ENCODE data around the gene OCA2. TPM values are rescaled to one million over a fixed set of nuclear protein-coding genes. Genes with fewer than 3 reads are reported as not detected.
"Not testable (repeated sequence)": the region's sequence is repeated elsewhere in the genome, so short reads cannot be mapped to it uniquely, and the experiment has no call there.

The OCA2 gene
- total RNA-seq, 1 donor from 2014 or later, result 1.7 TPM

DNA sequence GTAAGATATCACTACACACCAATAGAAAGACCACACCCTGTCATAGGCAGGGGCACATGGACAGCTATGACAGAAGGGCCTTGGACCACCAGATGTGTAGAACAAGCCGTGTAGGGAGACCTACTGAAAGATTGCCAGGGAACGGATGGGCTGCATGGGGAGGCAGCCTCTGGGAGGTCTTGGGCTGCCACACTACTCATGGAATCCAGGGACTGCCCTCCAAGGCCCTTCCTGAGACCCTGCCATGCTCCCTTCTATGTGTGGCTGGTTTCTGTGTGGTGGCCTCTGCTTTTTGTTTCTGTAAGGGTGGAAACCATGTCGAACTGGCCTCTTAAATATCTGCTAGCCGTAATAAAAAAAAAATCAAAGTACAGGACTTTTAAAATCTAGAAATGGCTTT is 86.9 kb downstream of the OCA2 start:
- Mint-ChIP-seq H3K4me3 (ENCODE audit: unreplicated experiment) (no peak overlapping the region), H3K27ac (ENCODE audit: unreplicated experiment) (no peak overlapping the region), H3K9me3 (ENCODE audit: unreplicated experiment) (no peaks in the 10 kb centered on the region), H3K36me3 (ENCODE audit: unreplicated experiment) (peaks cover 16% of the 10 kb centered on the region), H3K27me3 (ENCODE audit: unreplicated experiment) (peaks cover 7% of the 10 kb centered on the region), H3K4me1 (ENCODE audit: low read depth, unreplicated experiment) (peaks cover 2% of the 10 kb centered on the region)
- no peak for DNase-seq
- TF ChIP-seq, protein P1, sequence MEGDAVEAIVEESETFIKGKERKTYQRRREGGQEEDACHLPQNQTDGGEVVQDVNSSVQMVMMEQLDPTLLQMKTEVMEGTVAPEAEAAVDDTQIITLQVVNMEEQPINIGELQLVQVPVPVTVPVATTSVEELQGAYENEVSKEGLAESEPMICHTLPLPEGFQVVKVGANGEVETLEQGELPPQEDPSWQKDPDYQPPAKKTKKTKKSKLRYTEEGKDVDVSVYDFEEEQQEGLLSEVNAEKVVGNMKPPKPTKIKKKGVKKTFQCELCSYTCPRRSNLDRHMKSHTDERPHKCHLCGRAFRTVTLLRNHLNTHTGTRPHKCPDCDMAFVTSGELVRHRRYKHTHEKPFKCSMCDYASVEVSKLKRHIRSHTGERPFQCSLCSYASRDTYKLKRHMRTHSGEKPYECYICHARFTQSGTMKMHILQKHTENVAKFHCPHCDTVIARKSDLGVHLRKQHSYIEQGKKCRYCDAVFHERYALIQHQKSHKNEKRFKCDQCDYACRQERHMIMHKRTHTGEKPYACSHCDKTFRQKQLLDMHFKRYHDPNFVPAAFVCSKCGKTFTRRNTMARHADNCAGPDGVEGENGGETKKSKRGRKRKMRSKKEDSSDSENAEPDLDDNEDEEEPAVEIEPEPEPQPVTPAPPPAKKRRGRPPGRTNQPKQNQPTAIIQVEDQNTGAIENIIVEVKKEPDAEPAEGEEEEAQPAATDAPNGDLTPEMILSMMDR (IDR thresholded peaks at IDR 0.05; ENCODE audit: partially characterized antibody, unreplicated experiment), result no peak

DNA sequence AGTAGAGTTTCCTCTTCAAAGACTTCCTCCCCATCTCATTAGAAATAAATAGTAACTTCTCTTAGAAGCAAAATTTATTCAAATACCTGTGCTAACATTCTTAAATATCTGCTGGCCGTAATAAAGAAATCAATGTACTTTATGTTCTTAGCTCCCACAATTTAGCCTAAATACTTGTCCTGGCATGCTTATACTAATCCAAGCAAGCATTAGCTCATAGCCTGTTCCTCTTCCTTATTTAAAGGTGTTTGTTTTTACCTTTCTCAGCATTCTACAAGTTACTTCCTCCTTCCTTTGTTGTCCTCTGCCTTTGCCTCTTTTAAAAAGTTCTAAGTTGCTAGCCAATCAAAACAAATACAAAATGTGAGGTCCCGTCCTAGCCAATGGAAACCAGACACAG is 90.9 kb downstream of the OCA2 start:
- Mint-ChIP-seq H3K27me3 (ENCODE audit: unreplicated experiment) (peaks cover 14% of the 10 kb centered on the region), H3K36me3 (ENCODE audit: unreplicated experiment) (peaks cover 13% of the 10 kb centered on the region)
- H3K27ac Mint-ChIP-seq (ENCODE audit: unreplicated experiment); H3K4me3 Mint-ChIP-seq (ENCODE audit: unreplicated experiment); H3K9me3 Mint-ChIP-seq (ENCODE audit: unreplicated experiment); H3K4me1 Mint-ChIP-seq (ENCODE audit: low read depth, unreplicated experiment); DNase-seq: not testable (repeated sequence)

DNA sequence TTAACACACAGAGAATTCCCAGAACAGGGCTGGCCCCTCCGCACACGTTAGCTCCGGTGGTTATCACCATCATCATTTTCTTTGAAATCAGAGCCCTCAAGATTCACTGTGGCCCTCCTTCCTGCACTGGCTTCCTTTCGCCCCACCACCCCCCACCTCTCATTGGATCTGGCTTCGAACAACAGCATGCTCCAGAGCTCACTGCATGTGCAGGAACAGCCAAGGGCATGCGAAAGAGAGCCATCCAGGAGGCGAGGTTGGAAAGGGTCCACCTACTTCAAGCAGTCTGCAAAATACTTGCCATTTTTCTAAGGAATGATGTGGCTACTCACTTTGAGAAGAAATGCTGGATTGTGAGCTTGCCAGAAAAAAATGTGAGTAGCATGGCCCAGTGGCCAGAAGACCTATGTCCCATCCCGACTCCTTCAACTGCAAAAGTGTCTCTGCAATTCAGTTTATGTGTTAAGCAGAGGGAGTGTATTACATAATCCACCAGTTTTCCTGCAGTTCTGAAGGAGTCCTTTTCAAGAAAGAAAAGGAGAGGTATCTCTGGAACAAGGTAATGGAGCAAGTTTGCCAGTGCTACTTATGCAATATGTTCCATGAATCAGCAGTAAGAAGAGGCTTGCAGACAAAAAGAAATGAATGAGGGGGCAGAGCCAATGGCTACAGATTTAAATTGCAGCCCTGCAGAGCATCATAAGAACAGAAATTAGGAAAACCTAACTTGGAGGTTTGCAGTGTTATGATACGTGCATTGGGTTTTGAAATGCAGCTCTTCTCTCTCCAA is 92.8 kb downstream of the OCA2 start:
- TF ChIP-seq, protein P1 (IDR thresholded peaks at IDR 0.05; ENCODE audit: partially characterized antibody, unreplicated experiment), result no peak
- Mint-ChIP-seq H3K4me3 (ENCODE audit: unreplicated experiment) (no peak overlapping the region), H3K4me1 (ENCODE audit: low read depth, unreplicated experiment) (no peaks in the 10 kb centered on the region), H3K36me3 (ENCODE audit: unreplicated experiment) (peaks cover 13% of the 10 kb centered on the region), H3K9me3 (ENCODE audit: unreplicated experiment) (no peaks in the 10 kb centered on the region), H3K27ac (ENCODE audit: unreplicated experiment) (no peak overlapping the region), H3K27me3 (ENCODE audit: unreplicated experiment) (peaks cover 16% of the 10 kb centered on the region)
- no peak for DNase-seq

DNA sequence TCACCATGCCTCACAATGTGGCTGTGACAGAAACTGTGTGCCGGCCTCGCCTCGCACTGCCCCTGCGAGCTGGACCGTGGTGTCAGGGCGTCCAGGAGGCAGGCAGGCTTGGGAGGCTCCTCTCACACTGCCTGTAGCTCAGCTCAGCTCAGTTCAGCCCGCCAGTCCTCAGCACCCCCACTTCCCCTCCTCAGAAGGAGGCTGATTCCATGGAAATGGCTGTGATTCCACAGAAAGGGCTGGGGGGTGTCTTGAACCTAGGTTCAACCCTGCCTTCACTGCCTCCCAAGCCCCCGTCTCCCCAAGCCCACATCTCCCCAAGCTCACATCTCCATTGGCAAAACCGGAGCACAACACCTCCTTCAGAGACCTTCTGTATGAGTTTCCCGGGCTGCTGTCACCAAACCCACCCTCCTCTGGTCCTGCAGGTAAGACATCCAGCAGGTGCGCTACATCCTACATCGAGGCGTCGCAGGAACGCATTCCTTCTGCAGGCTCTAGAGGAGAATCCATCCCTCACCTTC is 94.0 kb downstream of the OCA2 start:
- Mint-ChIP-seq H3K4me1 (ENCODE audit: low read depth, unreplicated experiment) (no peaks in the 10 kb centered on the region), H3K9me3 (ENCODE audit: unreplicated experiment) (no peaks in the 10 kb centered on the region), H3K4me3 (ENCODE audit: unreplicated experiment) (no peak overlapping the region), H3K27me3 (ENCODE audit: unreplicated experiment) (peaks cover 18% of the 10 kb centered on the region), H3K27ac (ENCODE audit: unreplicated experiment) (no peak overlapping the region), H3K36me3 (ENCODE audit: unreplicated experiment) (peaks cover 13% of the 10 kb centered on the region)
- TF ChIP-seq, protein P1 (IDR thresholded peaks at IDR 0.05; ENCODE audit: partially characterized antibody, unreplicated experiment), result no peak
- DNase-seq, result no peak

DNA sequence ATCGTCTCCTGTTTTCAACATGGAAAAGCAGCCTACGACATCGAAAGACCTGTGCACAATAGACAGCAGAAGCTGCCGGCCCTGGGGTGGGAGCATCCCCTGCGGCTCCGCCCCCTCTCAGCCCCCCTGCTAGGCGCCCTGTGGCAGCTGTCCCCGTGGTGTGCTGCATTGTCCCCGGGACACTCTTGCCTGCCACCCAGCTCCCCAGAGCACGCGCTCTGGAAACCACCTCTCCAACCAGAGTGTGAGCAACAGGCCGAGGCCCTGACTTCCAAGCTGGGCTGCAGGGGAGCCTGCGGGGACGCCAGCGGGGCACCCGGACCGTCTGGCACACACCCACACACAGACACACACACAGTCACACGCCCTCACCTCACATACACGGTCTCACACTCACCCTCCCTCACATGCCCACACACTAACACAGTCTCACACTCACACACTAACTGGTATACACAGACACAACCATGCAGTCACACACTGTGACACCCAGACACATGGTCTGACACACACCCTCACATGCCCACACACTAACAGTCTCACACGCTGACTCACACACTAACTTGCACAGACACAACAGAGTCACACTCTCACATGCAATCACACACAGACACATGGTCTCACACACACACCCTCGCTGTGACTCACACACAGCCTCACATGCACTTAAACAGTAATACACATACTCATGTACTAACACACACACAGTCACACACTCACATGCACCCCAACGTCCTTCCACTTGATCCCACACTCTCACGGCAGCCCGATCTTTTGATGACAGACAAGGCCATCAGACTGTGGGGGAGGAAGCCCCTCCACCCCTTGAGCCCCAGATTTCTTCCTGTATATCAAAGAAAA is 94.7 kb downstream of the OCA2 start:
- Mint-ChIP-seq H3K4me1 (ENCODE audit: low read depth, unreplicated experiment) (no peaks in the 10 kb centered on the region), H3K27ac (ENCODE audit: unreplicated experiment) (no peak overlapping the region), H3K27me3 (ENCODE audit: unreplicated experiment) (peaks cover 18% of the 10 kb centered on the region), H3K36me3 (ENCODE audit: unreplicated experiment) (peaks cover 13% of the 10 kb centered on the region), H3K9me3 (ENCODE audit: unreplicated experiment) (no peaks in the 10 kb centered on the region), H3K4me3 (ENCODE audit: unreplicated experiment) (no peak overlapping the region)
- TF ChIP-seq, protein P1 (IDR thresholded peaks at IDR 0.05; ENCODE audit: partially characterized antibody, unreplicated experiment), result no peak
- no peak for DNase-seq

Data from glutamatergic neuron (in vitro differentiated cells).